ENCODE results near the gene USP33. TPM values are rescaled to one million over a fixed set of nuclear protein-coding genes. Genes with fewer than 3 reads are reported as not detected.
"Not testable (repeated sequence)": the region's sequence is repeated elsewhere in the genome, so short reads cannot be mapped to it uniquely, and the experiment has no call there.

Gene USP33
- total RNA-seq, 2 donors from 2014 or later = 46.2 to 49.9 TPM

DNA sequence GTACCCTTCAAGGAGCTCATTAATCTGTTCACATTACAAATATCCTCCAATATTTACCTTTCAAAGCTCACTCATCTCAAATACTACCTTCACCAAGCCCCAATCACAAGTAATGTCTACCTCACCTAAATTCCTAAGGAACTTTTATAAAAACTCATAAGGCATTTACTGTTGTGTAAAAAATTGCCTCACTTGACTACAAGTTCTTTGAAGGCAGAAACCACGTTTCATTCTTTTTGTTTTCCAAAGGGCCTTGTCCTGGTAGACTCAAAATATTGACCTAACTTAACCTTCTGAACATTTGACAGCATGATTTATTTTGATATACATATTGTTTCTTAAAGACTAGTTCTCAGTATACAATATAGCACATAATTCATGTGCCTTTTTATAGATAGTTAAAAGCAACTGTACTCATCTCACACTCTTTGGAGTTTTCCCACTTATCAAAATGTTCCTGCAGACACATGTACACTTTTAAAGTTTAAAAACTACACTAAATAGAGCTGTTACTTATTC, 2.5 kb downstream of the USP33 start:
- no peaks in the 10 kb centered on the region for H3K4me1 ChIP-seq (replicated peaks)

DNA sequence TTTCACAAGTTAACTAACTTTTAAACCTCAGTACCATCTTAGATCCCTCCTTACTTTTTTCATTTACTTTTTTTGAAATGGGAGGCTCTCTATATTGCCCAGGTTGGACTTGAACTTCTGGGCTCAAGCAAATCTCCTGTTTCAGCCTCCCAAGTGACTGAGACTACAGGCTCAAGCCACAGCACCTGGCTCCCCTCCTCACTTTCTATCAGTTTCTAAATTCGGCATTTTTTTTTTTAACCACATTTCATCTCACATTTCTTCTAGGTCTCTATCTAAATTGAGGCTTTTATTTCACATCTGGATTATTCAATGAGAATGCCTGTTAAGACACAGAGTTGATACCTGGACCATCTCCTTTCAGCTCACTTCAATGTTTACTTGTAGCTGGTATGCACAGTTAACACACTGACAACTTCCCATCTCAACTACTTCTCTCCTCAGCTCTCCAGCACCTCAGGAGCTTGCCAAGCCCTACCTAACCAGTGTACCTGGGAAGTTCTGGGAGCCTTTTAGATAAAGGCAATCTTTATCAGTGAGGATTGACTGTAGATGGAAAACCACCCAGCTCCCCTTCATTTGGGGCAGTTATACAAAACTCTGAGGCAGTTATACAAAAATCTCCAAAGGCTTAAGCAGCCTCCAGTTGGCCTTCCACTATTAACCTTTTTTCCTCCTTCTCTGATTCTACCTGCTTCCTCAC, 3.4 kb downstream of the USP33 start:
- intact Hi-C loops (cut with DNase I) = loop anchor here (10.0 kb wide), 1 partner anchor 129 kb away; the partner anchor contains the start of gene NEXN
- Histone ChIP-seq H3K4me1 (replicated peaks) (no peaks in the 10 kb centered on the region), H3K27me3 (replicated peaks; ENCODE audit: insufficient read depth) (no peaks in the 10 kb centered on the region), H3K36me3 (no peaks in the 10 kb centered on the region), H3K27ac (no peak overlapping the region), H3K4me3 (no peak overlapping the region), H3K9me3 (no peaks in the 10 kb centered on the region)
- no peak for DNase-seq (ENCODE audit: low spot score)
- no peak for TF ChIP-seq POLR2A (IDR thresholded peaks at IDR 0.05)
- no peak for TF ChIP-seq POLR2AphosphoS5 (IDR thresholded peaks at IDR 0.05)
- TF ChIP-seq, protein P1, sequence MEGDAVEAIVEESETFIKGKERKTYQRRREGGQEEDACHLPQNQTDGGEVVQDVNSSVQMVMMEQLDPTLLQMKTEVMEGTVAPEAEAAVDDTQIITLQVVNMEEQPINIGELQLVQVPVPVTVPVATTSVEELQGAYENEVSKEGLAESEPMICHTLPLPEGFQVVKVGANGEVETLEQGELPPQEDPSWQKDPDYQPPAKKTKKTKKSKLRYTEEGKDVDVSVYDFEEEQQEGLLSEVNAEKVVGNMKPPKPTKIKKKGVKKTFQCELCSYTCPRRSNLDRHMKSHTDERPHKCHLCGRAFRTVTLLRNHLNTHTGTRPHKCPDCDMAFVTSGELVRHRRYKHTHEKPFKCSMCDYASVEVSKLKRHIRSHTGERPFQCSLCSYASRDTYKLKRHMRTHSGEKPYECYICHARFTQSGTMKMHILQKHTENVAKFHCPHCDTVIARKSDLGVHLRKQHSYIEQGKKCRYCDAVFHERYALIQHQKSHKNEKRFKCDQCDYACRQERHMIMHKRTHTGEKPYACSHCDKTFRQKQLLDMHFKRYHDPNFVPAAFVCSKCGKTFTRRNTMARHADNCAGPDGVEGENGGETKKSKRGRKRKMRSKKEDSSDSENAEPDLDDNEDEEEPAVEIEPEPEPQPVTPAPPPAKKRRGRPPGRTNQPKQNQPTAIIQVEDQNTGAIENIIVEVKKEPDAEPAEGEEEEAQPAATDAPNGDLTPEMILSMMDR (IDR thresholded peaks at IDR 0.05) = no peak
- 89% methylated on average over 1 of the region's 1 CpG for WGBS

More for the DNA sequence above, 2.5 kb downstream of the USP33 start:
- WGBS = 26% methylated on average over 1 of the region's 1 CpG
- intact Hi-C loops (cut with DNase I) = loop anchor here (10.0 kb wide), 1 partner anchor 128 kb away; the partner anchor contains the start of gene NEXN
- no peak for TF ChIP-seq POLR2A (IDR thresholded peaks at IDR 0.05)
- TF ChIP-seq POLR2AphosphoS5 (IDR thresholded peaks at IDR 0.05) = no peak
- TF ChIP-seq, protein P1 (IDR thresholded peaks at IDR 0.05) = no peak
- Histone ChIP-seq H3K36me3 (no peaks in the 10 kb centered on the region), H3K4me3 (no peak overlapping the region), H3K9me3 (no peaks in the 10 kb centered on the region), H3K27me3 (replicated peaks; ENCODE audit: insufficient read depth) (no peaks in the 10 kb centered on the region), H3K27ac (peak overlapping the region in 1 of 2 donors; percentile 20)
- DNase-seq (ENCODE audit: low spot score) = no peak

DNA sequence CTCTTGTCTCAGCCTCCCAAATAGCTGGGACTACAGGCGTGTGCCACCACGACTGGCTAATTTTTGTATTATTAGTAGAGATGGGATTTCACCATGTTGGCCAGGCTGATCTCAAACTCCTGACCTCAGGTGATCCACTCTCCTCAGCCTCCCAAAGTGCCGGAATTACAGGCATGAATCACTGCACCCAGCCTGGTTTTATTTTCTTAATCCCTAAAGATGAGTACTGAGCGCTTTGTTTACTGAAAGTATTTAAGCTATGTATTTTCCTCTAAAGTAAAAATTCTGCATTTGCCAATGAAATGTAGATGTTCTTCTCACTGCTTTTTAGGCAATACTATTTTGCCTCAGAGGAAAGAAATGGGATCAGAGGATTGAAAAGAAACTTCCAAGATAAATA, 10.2 kb downstream of the USP33 start:
- WGBS = 95% methylated on average over 4 of the region's 4 CpGs
- H3K4me1 ChIP-seq (replicated peaks); DNase-seq (ENCODE audit: low spot score); H3K4me3 ChIP-seq; H3K27me3 ChIP-seq (replicated peaks; ENCODE audit: insufficient read depth); H3K9me3 ChIP-seq; H3K27ac ChIP-seq; intact Hi-C loops (cut with DNase I); H3K36me3 ChIP-seq: not testable (repeated sequence)

DNA sequence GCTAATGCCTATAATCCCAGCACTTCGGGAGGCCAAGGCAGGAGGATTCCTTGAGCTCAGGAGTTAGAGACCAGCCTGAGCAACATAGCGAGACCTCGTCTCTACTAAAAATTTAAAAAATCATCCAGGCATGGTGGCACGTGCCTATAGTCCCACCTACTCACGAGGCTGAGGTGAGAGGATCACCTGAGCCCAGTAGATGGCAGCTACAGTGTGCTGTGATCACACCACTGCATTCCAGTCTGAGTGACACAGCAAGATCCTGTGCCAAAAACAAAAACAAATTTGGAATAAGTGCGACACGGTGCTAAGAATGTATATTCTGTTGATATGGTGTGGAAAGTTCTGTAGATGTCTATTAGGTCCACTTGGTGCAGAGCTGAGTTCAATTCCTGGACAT, 15.1 kb downstream of the USP33 start:
- H3K36me3 ChIP-seq = no peaks in the 10 kb centered on the region
- intact Hi-C loops (cut with DNase I) = no loop called here
- H3K9me3 ChIP-seq = no peaks in the 10 kb centered on the region
- peak overlapping the region in 1 of 2 donors; percentile 50 for H3K27ac ChIP-seq
- H3K4me3 ChIP-seq = no peak overlapping the region
- no peak for TF ChIP-seq POLR2A (IDR thresholded peaks at IDR 0.05)
- TF ChIP-seq, protein P1 (IDR thresholded peaks at IDR 0.05) = no peak
- TF ChIP-seq POLR2AphosphoS5 (IDR thresholded peaks at IDR 0.05) = no peak
- DNase-seq (ENCODE audit: low spot score) = no peak
- H3K4me1 ChIP-seq (replicated peaks) = peaks cover 6% of the 10 kb centered on the region
- WGBS = 89% methylated on average over 7 of the region's 7 CpGs
- H3K27me3 ChIP-seq (replicated peaks; ENCODE audit: insufficient read depth) = no peaks in the 10 kb centered on the region

DNA sequence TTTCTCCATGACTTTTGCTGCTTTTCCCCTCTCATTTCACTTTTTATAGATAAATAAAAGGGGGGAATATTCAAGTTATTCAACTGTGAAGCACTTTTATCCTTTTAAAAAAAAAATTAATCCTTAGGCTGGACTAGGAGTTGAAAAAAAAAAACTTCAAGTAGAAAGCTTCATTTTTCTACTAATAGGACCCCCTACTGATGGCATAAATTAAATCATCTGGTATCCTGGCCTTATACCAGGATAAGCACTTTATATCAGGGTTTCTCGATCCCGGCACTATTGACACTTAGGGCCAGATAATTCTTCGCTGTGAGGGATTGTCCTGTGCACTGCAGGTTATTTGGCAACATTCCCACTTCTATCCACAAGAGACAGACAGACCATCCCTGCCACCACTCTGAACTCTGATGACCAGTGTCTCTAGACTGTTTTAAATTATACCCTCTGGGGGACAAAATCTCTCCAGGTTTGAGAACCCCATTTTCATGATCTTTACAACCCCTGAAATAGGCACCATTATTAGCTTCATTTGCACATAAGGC, 17.6 kb downstream of the USP33 start:
- no peaks in the 10 kb centered on the region for H3K36me3 ChIP-seq
- DNase-seq (ENCODE audit: low spot score) = no peak
- 91% methylated on average over 3 of the region's 3 CpGs for WGBS
- H3K27me3 ChIP-seq (replicated peaks; ENCODE audit: insufficient read depth) = no peaks in the 10 kb centered on the region
- intact Hi-C loops (cut with DNase I) = no loop called here
- H3K4me3 ChIP-seq = no peak overlapping the region
- no peaks in the 10 kb centered on the region for H3K9me3 ChIP-seq
- no peak overlapping the region for H3K27ac ChIP-seq
- H3K4me1 ChIP-seq (replicated peaks) = peaks cover 6% of the 10 kb centered on the region
- TF ChIP-seq, protein P1 (IDR thresholded peaks at IDR 0.05) = no peak
- no peak for TF ChIP-seq POLR2A (IDR thresholded peaks at IDR 0.05)
- TF ChIP-seq POLR2AphosphoS5 (IDR thresholded peaks at IDR 0.05) = no peak
